22Rv1 (cell line): ENCODE measurements around the gene CPS1.

Experiments
- CTCF ChIP-seq: fragments of 450-650 bp; IDR thresholded peaks from 2 replicates; pipeline ENCODE4 v1.5.1; 2017; ENCODE audit warnings: mild to moderate bottlenecking
- ZFX ChIP-seq: fragments of 450-650 bp; IDR thresholded peaks from 2 replicates; pipeline ENCODE4 v1.6.1; 2017; ENCODE audit warnings: antibody characterized with exemption, borderline replicate concordance

- TF ChIP-seq CTCF (no peak), ZFX (no peak)
Observed at GRCh38 chr2:210647151-210647550, 90.8 kb downstream of the CPS1 start.
